Endothelial cell of umbilical vein (primary cell): Measurements from ENCODE around the gene ADARB2. TPM values are rescaled to one million over a fixed set of nuclear protein-coding genes. Genes with fewer than 3 reads are reported as not detected.

Experiments used
- BruUV-seq: library from RNA; stranded (reverse); fragments of 400-500 nt; replicated peaks from 2 replicates; lab custom pipeline; 2021; lab: Mats Ljungman, UMichigan
- CTCF ChIA-PET: fragments of 300-600, 350-600 bp; sonication (Branson Sonifier 250); formaldehyde crosslinking; loops from one replicate; lab custom pipeline; 2021; ENCODE audit warnings: antibody characterized with exemption, inconsistent platforms; lab: Charles Lee
- POLR2A ChIA-PET: fragments of 300-600, 350-600 bp; sonication (Branson Sonifier 250); formaldehyde crosslinking; loops from one replicate; lab custom pipeline; 2021; ENCODE audit warnings: antibody characterized with exemption, inconsistent platforms; lab: Charles Lee
- DNase-seq: peaks from one replicate; pipeline ENCODE4 v3.0.0-alpha.2; 2011; ENCODE audit warnings: low read depth, low spot score
- FAIRE-seq: peaks from 2 replicates; lab custom pipeline; 2011; peaks lifted over from hg19 to GRCh38; lab: Jason Lieb, UNC
- H2AFZ ChIP-seq: 2 replicates; pipeline ENCODE4 v1.6.0; 2012; ENCODE audit warnings: low read depth, low read length, control low read depth, inconsistent platforms
- H3K27ac ChIP-seq: 2 replicates; pipeline ENCODE4 v1.5.1; 2011; ENCODE audit warnings: low read depth, mild to moderate bottlenecking, control low read depth, low read length, moderate library complexity; ENCODE audit not compliant: insufficient read depth
- H3K27me3 ChIP-seq, 2 experiments: 2 replicates each; pipeline versions ENCODE4 v1.6.0 to v1.6.1; 2011; ENCODE audit warnings: low read length in 2 of 2, mixed read lengths in 1 of 2; ENCODE audit not compliant: control insufficient read depth in 2 of 2, insufficient read depth in 2 of 2
- H3K36me3 ChIP-seq, 2 experiments: 2 replicates in 1 of 2; 3 replicates in 1 of 2; pipeline ENCODE4 v1.5.1; 2011; ENCODE audit warnings: low read length in 2 of 2, mild to moderate bottlenecking in 1 of 2, moderate library complexity in 1 of 2; ENCODE audit not compliant: control insufficient read depth in 2 of 2, insufficient read depth in 2 of 2; ENCODE audit errors: extremely low read depth in 1 of 2
- H3K4me1 ChIP-seq: 3 replicates; pipeline ENCODE4 v1.5.1; 2011; ENCODE audit warnings: mild to moderate bottlenecking, low read length; ENCODE audit not compliant: control insufficient read depth, insufficient read depth; ENCODE audit errors: extremely low read depth
- H3K4me2 ChIP-seq: 2 replicates; pipeline ENCODE4 v1.6.1; 2011; ENCODE audit warnings: low read length, control low read depth, mixed read lengths; ENCODE audit not compliant: insufficient read depth
- H3K4me3 ChIP-seq, 3 experiments: fragments of 200-600 bp in 1 of 3; sonication (generic), shearing (Covaris generic) in 1 of 3; replicated peaks in 1 of 3; 2 replicates each; pipeline ENCODE4 v1.5.1; 2011 to 2016; ENCODE audit warnings: control low read depth in 3 of 3, low read length in 3 of 3, mild to moderate bottlenecking in 2 of 3, inconsistent platforms in 1 of 3, low read depth in 1 of 3, moderate library complexity in 1 of 3; ENCODE audit not compliant: insufficient read depth in 1 of 3
- H3K79me2 ChIP-seq: 2 replicates; pipeline ENCODE4 v1.6.0; 2012; ENCODE audit warnings: low read length, inconsistent platforms; ENCODE audit not compliant: control insufficient read depth, insufficient read depth
- H3K9ac ChIP-seq: replicated peaks from 2 replicates; pipeline ENCODE3; 2011; ENCODE audit warnings: low read length, control low read depth; ENCODE audit not compliant: insufficient read depth; ENCODE audit errors: extremely low read depth
- H3K9me1 ChIP-seq: replicated peaks from 3 replicates; pipeline ENCODE4 v1.6.0; 2011; ENCODE audit warnings: mild to moderate bottlenecking, low read length; ENCODE audit not compliant: control insufficient read depth, insufficient read depth; ENCODE audit errors: extremely low read depth
- H3K9me3 ChIP-seq: replicated peaks from 2 replicates; pipeline ENCODE4 v1.5.1; 2012; ENCODE audit warnings: low read length, inconsistent platforms; ENCODE audit not compliant: control insufficient read depth, insufficient read depth
- H4K20me1 ChIP-seq: replicated peaks from 2 replicates; pipeline ENCODE3; 2011; ENCODE audit warnings: mild to moderate bottlenecking, low read length; ENCODE audit not compliant: control insufficient read depth, insufficient read depth; ENCODE audit errors: extremely low read depth
- EZH2 ChIP-seq: IDR thresholded peaks from 2 replicates; pipeline ENCODE4 v1.6.1; 2012; ENCODE audit warnings: borderline replicate concordance, low read depth, mild to moderate bottlenecking, moderate library complexity, low read length, inconsistent platforms; ENCODE audit not compliant: severe bottlenecking
- FOS ChIP-seq: IDR thresholded peaks from 2 replicates; pipeline ENCODE4 v1.6.1; 2011; ENCODE audit warnings: mild to moderate bottlenecking, low read length, moderate library complexity, borderline replicate concordance; ENCODE audit not compliant: insufficient read depth
- GATA2 ChIP-seq: IDR thresholded peaks from 2 replicates; pipeline ENCODE4 v1.7.0; 2011; ENCODE audit warnings: low read depth, mild to moderate bottlenecking, moderate library complexity, mixed read lengths, low read length; ENCODE audit not compliant: insufficient read length, insufficient read depth
- JUN ChIP-seq: IDR thresholded peaks from 2 replicates; pipeline ENCODE4 v1.6.1; 2011; ENCODE audit warnings: borderline replicate concordance, low read depth; ENCODE audit not compliant: insufficient read length, insufficient read depth
- MYC ChIP-seq: IDR thresholded peaks from one replicate; pipeline ENCODE4 v1.6.1; 2011; ENCODE audit warnings: mild to moderate bottlenecking, low read depth, low read length
- POLR2A ChIP-seq: IDR thresholded peaks from 2 replicates; pipeline ENCODE4 v1.6.1; 2012; ENCODE audit warnings: low read depth, mild to moderate bottlenecking, control low read depth, low read length
- POLR2AphosphoS5 ChIP-seq: IDR thresholded peaks from 2 replicates; pipeline ENCODE4 v1.6.1; 2012; ENCODE audit warnings: low read depth, mild to moderate bottlenecking, control low read depth, low read length, moderate library complexity; ENCODE audit not compliant: insufficient read depth
- dilution Hi-C: fragments of 300-500 bp; cut with MboI; formaldehyde crosslinking; loops from one replicate; pipeline ENCODE4 v1.15.0; 2019; ENCODE audit warnings: low sequenced_read_pairs; ENCODE audit not compliant: extremely low pct_ligation_motif_present
- intact Hi-C: fragments of 100-400 bp; cut with micrococcal nuclease; formaldehyde crosslinking; loops from one replicate; pipeline ENCODE4 v1.10.0; 2022
- polyA plus RNA-seq, 4 experiments: library from polyadenylated mRNA; depleted of rRNA in 3 of 4; stranded (reverse) in 3 of 4; unstranded in 1 of 4; fragments of >200 nt; gene quantifications; 2 replicates each; pipeline versions ENCODE4 v1.2.1 to v1.2.3, GENCODE V29; 2011 to 2012; ENCODE audit warnings: missing spikeins in 1 of 4
- total RNA-seq: library from RNA; stranded (reverse); gene quantifications from 2 replicates; pipeline ENCODE4 v1.2.3, GENCODE V29; 2021
- TF ChIP-seq, protein P1 (sequence below): IDR thresholded peaks from 2 replicates; pipeline ENCODE4 v1.6.1; 2011; ENCODE audit not compliant: insufficient read depth, insufficient read length
- TF ChIP-seq, protein P2 (sequence below), 2 donors: IDR thresholded peaks; 1 replicate in 1 of 2; 2 replicates in 1 of 2; pipeline ENCODE4 v1.5.1; 2011; ENCODE audit warnings: low read length in 2 of 2, mild to moderate bottlenecking in 2 of 2, moderate library complexity in 2 of 2, control low read depth in 1 of 2, inconsistent platforms in 1 of 2, low read depth in 1 of 2; ENCODE audit not compliant: insufficient read depth in 1 of 2; ENCODE audit errors: extremely low read depth in 1 of 2

ADARB2 gene
- total and polyA plus RNA-seq, 2 donors (not counting 3 experiments of a cell fraction or from before 2014, with no cell fraction given): not detected

DNA sequence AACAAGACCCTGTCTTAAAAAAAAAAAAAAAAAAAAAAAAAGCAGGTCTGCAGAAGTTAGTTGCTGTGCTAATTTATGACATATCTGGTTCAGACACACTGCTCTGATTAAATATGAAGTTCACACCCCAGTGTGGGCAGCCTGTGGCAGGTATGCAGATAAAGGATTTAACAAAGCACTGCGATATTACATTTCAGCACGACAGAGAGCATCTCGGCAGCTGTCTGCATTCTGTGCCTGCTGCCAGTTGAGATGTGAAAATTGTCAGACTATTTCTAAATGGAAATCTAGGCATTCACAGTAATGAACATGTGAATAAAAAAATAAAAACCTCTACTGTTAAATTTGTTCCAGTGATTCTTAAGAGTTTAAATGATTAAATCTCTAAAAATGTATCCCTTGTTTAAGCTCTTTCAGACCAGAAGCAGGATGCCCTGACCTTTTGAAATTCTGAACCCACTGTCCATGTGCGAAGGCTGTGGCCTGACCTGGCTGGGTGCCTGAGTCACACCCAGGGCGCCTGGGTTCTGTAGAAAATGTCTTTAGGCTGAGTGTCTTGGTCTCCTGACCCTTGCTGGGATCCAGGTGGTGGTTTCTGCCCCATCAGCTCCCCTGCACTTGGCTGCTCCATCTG is 408.2 kb downstream of the ADARB2 start:
- H3K4me2 ChIP-seq: no peak overlapping the region
- CTCF ChIA-PET: no interaction called here
- TF ChIP-seq FOS: no peak
- TF ChIP-seq MYC: no peak
- no peak for TF ChIP-seq POLR2A
- no peak for TF ChIP-seq GATA2
- TF ChIP-seq, protein P1, sequence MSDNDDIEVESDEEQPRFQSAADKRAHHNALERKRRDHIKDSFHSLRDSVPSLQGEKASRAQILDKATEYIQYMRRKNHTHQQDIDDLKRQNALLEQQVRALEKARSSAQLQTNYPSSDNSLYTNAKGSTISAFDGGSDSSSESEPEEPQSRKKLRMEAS: no peak
- TF ChIP-seq POLR2AphosphoS5: no peak
- TF ChIP-seq, protein P2, sequence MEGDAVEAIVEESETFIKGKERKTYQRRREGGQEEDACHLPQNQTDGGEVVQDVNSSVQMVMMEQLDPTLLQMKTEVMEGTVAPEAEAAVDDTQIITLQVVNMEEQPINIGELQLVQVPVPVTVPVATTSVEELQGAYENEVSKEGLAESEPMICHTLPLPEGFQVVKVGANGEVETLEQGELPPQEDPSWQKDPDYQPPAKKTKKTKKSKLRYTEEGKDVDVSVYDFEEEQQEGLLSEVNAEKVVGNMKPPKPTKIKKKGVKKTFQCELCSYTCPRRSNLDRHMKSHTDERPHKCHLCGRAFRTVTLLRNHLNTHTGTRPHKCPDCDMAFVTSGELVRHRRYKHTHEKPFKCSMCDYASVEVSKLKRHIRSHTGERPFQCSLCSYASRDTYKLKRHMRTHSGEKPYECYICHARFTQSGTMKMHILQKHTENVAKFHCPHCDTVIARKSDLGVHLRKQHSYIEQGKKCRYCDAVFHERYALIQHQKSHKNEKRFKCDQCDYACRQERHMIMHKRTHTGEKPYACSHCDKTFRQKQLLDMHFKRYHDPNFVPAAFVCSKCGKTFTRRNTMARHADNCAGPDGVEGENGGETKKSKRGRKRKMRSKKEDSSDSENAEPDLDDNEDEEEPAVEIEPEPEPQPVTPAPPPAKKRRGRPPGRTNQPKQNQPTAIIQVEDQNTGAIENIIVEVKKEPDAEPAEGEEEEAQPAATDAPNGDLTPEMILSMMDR (IDR thresholded peaks at IDR 0.05; ENCODE audit: extremely low read depth in 1 of 2, insufficient read depth in 1 of 2, low read depth in 1 of 2, low read length in 2 of 2): no peak
- TF ChIP-seq EZH2: no peak
- TF ChIP-seq JUN: no peak
- dilution Hi-C loops (no loop called here), intact Hi-C loops (no loop called here)
- FAIRE-seq: no peak
- BruUV-seq: no TSS peak
- H3K79me2 ChIP-seq: no peaks in the 10 kb centered on the region
- H2AFZ ChIP-seq: no peak overlapping the region
- H3K9me3 ChIP-seq: no peaks in the 10 kb centered on the region
- no peak for DNase-seq
- no peaks in the 10 kb centered on the region for H3K27me3 ChIP-seq
- no peaks in the 10 kb centered on the region for H3K4me1 ChIP-seq
- H4K20me1 ChIP-seq: no peaks in the 10 kb centered on the region
- no peaks in the 10 kb centered on the region for H3K36me3 ChIP-seq
- no peaks in the 10 kb centered on the region for H3K9me1 ChIP-seq
- POLR2A ChIA-PET: no interaction called here
- no peak overlapping the region for H3K4me3 ChIP-seq
- H3K9ac ChIP-seq: no peak overlapping the region
- H3K27ac ChIP-seq: no peak overlapping the region
